GM12878 (cell line): ENCODE results near the gene ASRGL1. TPM values are rescaled to one million over a fixed set of nuclear protein-coding genes. Genes with fewer than 3 reads are reported as not detected.
A peak's percentile ranks its signal among the peaks of the same experiment; 100 is the strongest.

Experiments used
- ATAC-seq: fragments of 200-7000 bp; cut with Tn5 transposase; 3 replicates; pipeline ENCODE4 v1.9.1; 2020; ENCODE audit warnings: mild to moderate bottlenecking, moderate library complexity
- BruUV-seq: library from RNA; stranded (reverse); fragments of 400-500 nt; replicated peaks from 2 replicates; lab custom pipeline; 2021; lab: Mats Ljungman, UMichigan
- CTCF ChIA-PET: fragments of 300-600 bp; sonication (Branson Sonifier 250); formaldehyde crosslinking; extraction: SDS; loops from one replicate; lab custom pipeline; 2021; ENCODE audit warnings: inconsistent platforms; lab: Yijun Ruan, JAX
- POLR2A ChIA-PET: fragments of 350-600 bp; formaldehyde crosslinking; extraction: SDS; loops from one replicate; lab custom pipeline; 2021; ENCODE audit warnings: inconsistent platforms; lab: Charles Lee
- RAD21 ChIA-PET: fragments of 300-600 bp; sonication (Branson Sonifier 250); formaldehyde crosslinking; loops from one replicate; lab custom pipeline; 2023; ENCODE audit warnings: antibody characterized with exemption; ENCODE audit not compliant: unreplicated experiment; lab: Charles Lee
- SMC1A ChIA-PET: fragments of 300-600 bp; sonication (Branson Sonifier 250); formaldehyde crosslinking; loops from one replicate; lab custom pipeline; 2023; ENCODE audit not compliant: unreplicated experiment, uncharacterized antibody; lab: Charles Lee
- DNase-seq: peaks from one replicate; pipeline ENCODE4 v3.0.0-alpha.2; 2011; ENCODE audit warnings: low read depth, low spot score
- FAIRE-seq: peaks from 3 replicates; lab custom pipeline; 2011; peaks lifted over from hg19 to GRCh38; lab: Jason Lieb, UNC
- H2AFZ ChIP-seq: 2 replicates; pipeline ENCODE4 v1.6.0; 2011; ENCODE audit warnings: low read depth, low read length, control low read depth; ENCODE audit not compliant: control insufficient read depth
- H3K27ac ChIP-seq: 2 replicates; pipeline ENCODE4 v1.5.1; 2011; ENCODE audit warnings: control low read depth; ENCODE audit not compliant: control insufficient read depth, insufficient read depth
- H3K27me3 ChIP-seq, 2 experiments: replicated peaks in 1 of 2; 2 replicates each; pipeline versions ENCODE4 v1.6.0 to v1.6.1; 2011; ENCODE audit warnings: low read length in 1 of 2; ENCODE audit not compliant: control insufficient read depth in 2 of 2, insufficient read depth in 2 of 2
- H3K36me3 ChIP-seq, 2 experiments: 2 replicates each; pipeline ENCODE4 v1.5.1; 2011; ENCODE audit warnings: low read length in 1 of 2; ENCODE audit not compliant: control insufficient read depth in 2 of 2, insufficient read depth in 2 of 2
- H3K4me1 ChIP-seq: 2 replicates; pipeline ENCODE4 v1.6.1; 2011; ENCODE audit warnings: mild to moderate bottlenecking, low read length, moderate library complexity, mixed read lengths; ENCODE audit not compliant: control insufficient read depth, insufficient read depth
- H3K4me2 ChIP-seq: 2 replicates; pipeline ENCODE4 v1.6.0; 2011; ENCODE audit warnings: control low read depth; ENCODE audit not compliant: control insufficient read depth, insufficient read depth
- H3K4me3 ChIP-seq: fragments of 200-600 bp; sonication (generic); 2 replicates; pipeline ENCODE4 v1.5.1; 2016
- H3K79me2 ChIP-seq: 2 replicates; pipeline ENCODE4 v1.6.0; 2011; ENCODE audit warnings: low read length; ENCODE audit not compliant: control insufficient read depth, insufficient read depth
- H3K9ac ChIP-seq: 2 replicates; pipeline ENCODE4 v1.8.0; 2011; ENCODE audit warnings: low read length, control low read depth, mixed read lengths; ENCODE audit not compliant: control insufficient read depth, insufficient read depth
- H3K9me3 ChIP-seq: replicated peaks from 3 replicates; pipeline ENCODE4 v1.5.1; 2011; ENCODE audit warnings: mild to moderate bottlenecking, low read length; ENCODE audit not compliant: control insufficient read depth, insufficient read depth
- H4K20me1 ChIP-seq: 2 replicates; pipeline ENCODE4 v1.6.0; 2011; ENCODE audit not compliant: control insufficient read depth, insufficient read depth
- ATF3 ChIP-seq: IDR thresholded peaks from 2 replicates; pipeline ENCODE4 v1.6.1; 2011; ENCODE audit warnings: low read depth, mild to moderate bottlenecking, low read length, moderate library complexity, borderline replicate concordance; ENCODE audit errors: extremely low read depth
- ATF7 ChIP-seq: fragments of 450-650 bp; IDR thresholded peaks from 2 replicates; pipeline ENCODE4 v1.6.1; 2016; ENCODE audit warnings: low read depth, mild to moderate bottlenecking
- CREM ChIP-seq: IDR thresholded peaks from 2 replicates; pipeline ENCODE4 v1.6.1; 2014; ENCODE audit warnings: antibody characterized with exemption, low read depth
- ESRRA ChIP-seq: IDR thresholded peaks from 2 replicates; pipeline ENCODE4 v1.6.1; 2012; ENCODE audit warnings: mild to moderate bottlenecking, low read length, improper control_type of control experiment
- PKNOX1 ChIP-seq: fragments of 450-650 bp; IDR thresholded peaks from 2 replicates; pipeline ENCODE4 v1.6.1; 2016; ENCODE audit warnings: mild to moderate bottlenecking
- RBBP5 ChIP-seq: fragments of 200-600 bp; sonication (generic); conservative IDR thresholded peaks from 2 replicates; pipeline ENCODE4 v1.6.1; 2016
- STAT3 ChIP-seq: IDR thresholded peaks from 2 replicates; pipeline ENCODE4 v1.6.1; 2011; ENCODE audit warnings: low read depth, low read length, improper control_type of control experiment
- ZNF207 ChIP-seq: fragments of 450-650 bp; IDR thresholded peaks from 2 replicates; pipeline ENCODE4 v1.6.1; 2014; ENCODE audit warnings: antibody characterized with exemption, mild to moderate bottlenecking, borderline replicate concordance
- ZZZ3 ChIP-seq: IDR thresholded peaks from 2 replicates; pipeline ENCODE4 v1.6.1; 2011; ENCODE audit warnings: low read depth; ENCODE audit not compliant: control insufficient read depth, insufficient read length
- WGBS: methylation state at CpG from one replicate; pipeline ENCODE4 v1.1.6; 2016; ENCODE audit warnings: low lambda C conversion rate; ENCODE audit not compliant: insufficient replicate concordance, insufficient coverage; ENCODE audit errors: missing lambda C conversion rate; 5-methylcytosine and 5-hydroxymethylcytosine counted together
- in situ Hi-C: fragments of 300-500 bp; cut with MboI; formaldehyde crosslinking; loops from 9 replicates; pipeline ENCODE4 v1.14.3; 2018; ENCODE audit warnings: mixed read lengths
- intact Hi-C: fragments of 100-400 bp; cut with micrococcal nuclease; formaldehyde crosslinking; loops from one replicate; pipeline ENCODE4 v1.14.2; 2022; ENCODE audit not compliant: unreplicated experiment
- polyA plus RNA-seq, 11 experiments: library from polyadenylated mRNA; depleted of rRNA in 4 of 11; unstranded in 6 of 11; stranded (reverse) in 5 of 11; fragments of >200 nt; fragmentation: Nextera tagmentation in 4 of 11; fragmentation: Illumina TruSeq in 1 of 11; extraction: Ambion mirVana in 4 of 11; extraction: Trizol in 1 of 11; gene quantifications; 1 replicate in 1 of 11; 2 replicates in 10 of 11; pipeline versions ENCODE4 v1.2.1 to v1.2.3, GENCODE V29; 2011 to 2016; ENCODE audit warnings: inconsistent platforms in 2 of 11, missing spikeins in 2 of 11, low read depth in 1 of 11
- total RNA-seq, 4 experiments: library from RNA; depleted of rRNA in 3 of 4; stranded (reverse); fragments of >200 nt in 3 of 4; fragmentation: Illumina TruSeq in 1 of 4; extraction: Trizol in 1 of 4; gene quantifications; 2 replicates each; pipeline versions ENCODE4 v1.2.1 to v1.2.3, GENCODE V29; 2013 to 2021

The ASRGL1 gene
- total and polyA plus RNA-seq, 10 of the 15 experiments (the other 5 are each of a cell fraction or from before 2014, with no cell fraction given): 0.97 to 24.5 (median 4.8) TPM

GRCh38 chr11:62419943-62420342, 82.7 kb downstream of the ASRGL1 start:
- SMC1A ChIA-PET: interaction anchor here (1.2 kb wide), 1 partner anchor 122 kb away, joined by 3 read pairs; no protein-coding TSS in a partner anchor
- ATAC-seq: no peak
- DNase-seq: no peak
- Histone ChIP-seq H3K36me3 (no peaks in the 10 kb centered on the region), H3K27me3 (no peaks in the 10 kb centered on the region; a peak in 1 of 4 replicates), H3K79me2 (no peaks in the 10 kb centered on the region), H4K20me1 (no peaks in the 10 kb centered on the region), H3K4me1 (no peaks in the 10 kb centered on the region), H3K4me3 (no peak overlapping the region), H3K27ac (no peak overlapping the region), H3K9me3 (no peaks in the 10 kb centered on the region), H3K4me2 (no peak overlapping the region), H3K9ac (no peak overlapping the region), H2AFZ (no peak overlapping the region)
- TF ChIP-seq PKNOX1 (peak; percentile 34; the same call in 1 of the 2 replicates), STAT3 (no peak), ATF7 (peak; percentile 27; the same call in 1 of the 2 replicates)
- 5% methylated on average over 1 of the region's 1 CpG for WGBS
- POLR2A ChIA-PET: no interaction called here
- CTCF ChIA-PET: interaction anchor here (1.7 to 12.5 kb wide), 4 partner anchors 25 to 139 kb away, joined by 6 to 280 read pairs (median 53); no protein-coding TSS in a partner anchor
- no TSS peak for BruUV-seq
- RAD21 ChIA-PET: no interaction called here
- FAIRE-seq: no peak
- in situ Hi-C loops (loop anchor here (10.0 kb wide), 3 partner anchors 135 to 445 kb away; no protein-coding TSS in a partner anchor), intact Hi-C loops (loop anchor here (10.0 kb wide), 1 partner anchor 445 kb away; no protein-coding TSS in a partner anchor)

GRCh38 chr11:62420882-62421281, 83.6 kb downstream of the ASRGL1 start:
- no peaks in the 10 kb centered on the region for H3K9me3 ChIP-seq
- no peaks in the 10 kb centered on the region for H3K4me1 ChIP-seq
- BruUV-seq: no TSS peak
- intact Hi-C loops (loop anchor here (10.0 kb wide), 1 partner anchor 444 kb away; no protein-coding TSS in a partner anchor), in situ Hi-C loops (loop anchor here (10.0 kb wide), 3 partner anchors 134 to 444 kb away; no protein-coding TSS in a partner anchor)
- no peaks in the 10 kb centered on the region for H3K36me3 ChIP-seq
- H3K4me3 ChIP-seq: no peak overlapping the region
- DNase-seq: no peak
- SMC1A ChIA-PET: interaction anchor here (0.7 to 1.5 kb wide), 3 partner anchors 9 to 222 kb away, joined by 3 to 6 read pairs (median 4); no protein-coding TSS in a partner anchor
- H3K4me2 ChIP-seq: no peak overlapping the region
- no peaks in the 10 kb centered on the region for H4K20me1 ChIP-seq
- H3K9ac ChIP-seq: no peak overlapping the region
- POLR2A ChIA-PET: interaction anchor here (0.6 to 1.2 kb wide), 2 partner anchors 78 to 122 kb away, joined by 3 to 6 read pairs; no protein-coding TSS in a partner anchor
- no peak overlapping the region for H2AFZ ChIP-seq
- FAIRE-seq: no peak
- 49% methylated on average over 3 of the region's 3 CpGs for WGBS
- no peak for ATAC-seq
- CTCF ChIA-PET: interaction anchor here (0.8 to 12.5 kb wide), 5 partner anchors 26 to 273 kb away, joined by 5 to 280 read pairs (median 9); no protein-coding TSS in a partner anchor
- no peak overlapping the region for H3K27ac ChIP-seq
- TF ChIP-seq ZNF207: no peak
- TF ChIP-seq RBBP5: no peak
- no peak for TF ChIP-seq ZZZ3
- no peak for TF ChIP-seq CREM
- no peak for TF ChIP-seq ATF3
- TF ChIP-seq ESRRA: no peak
- no peaks in the 10 kb centered on the region for H3K79me2 ChIP-seq
- RAD21 ChIA-PET: interaction anchor here (1.1 kb wide), 1 partner anchor 24 kb away, joined by 3 read pairs; no protein-coding TSS in a partner anchor
- no peaks in the 10 kb centered on the region; a peak in 1 of 4 replicates for H3K27me3 ChIP-seq
